GM12878 (cell line): ENCODE measurements around the gene RAP1GDS1. TPM values are rescaled to one million over a fixed set of nuclear protein-coding genes. Genes with fewer than 3 reads are reported as not detected.

ENCODE experiments used
- ATAC-seq: fragments of 200-7000 bp; cut with Tn5 transposase; 3 replicates; pipeline ENCODE4 v1.9.1; 2020; ENCODE audit warnings: mild to moderate bottlenecking, moderate library complexity
- BruUV-seq: library from RNA; stranded (reverse); fragments of 400-500 nt; replicated peaks from 2 replicates; lab custom pipeline; 2021; lab: Mats Ljungman, UMichigan
- CTCF ChIA-PET: fragments of 300-600 bp; sonication (Branson Sonifier 250); formaldehyde crosslinking; extraction: SDS; loops from one replicate; lab custom pipeline; 2021; ENCODE audit warnings: inconsistent platforms; lab: Yijun Ruan, JAX
- POLR2A ChIA-PET: fragments of 350-600 bp; formaldehyde crosslinking; extraction: SDS; loops from one replicate; lab custom pipeline; 2021; ENCODE audit warnings: inconsistent platforms; lab: Charles Lee
- RAD21 ChIA-PET: fragments of 300-600 bp; sonication (Branson Sonifier 250); formaldehyde crosslinking; loops from one replicate; lab custom pipeline; 2023; ENCODE audit warnings: antibody characterized with exemption; ENCODE audit not compliant: unreplicated experiment; lab: Charles Lee
- SMC1A ChIA-PET: fragments of 300-600 bp; sonication (Branson Sonifier 250); formaldehyde crosslinking; loops from one replicate; lab custom pipeline; 2023; ENCODE audit not compliant: unreplicated experiment, uncharacterized antibody; lab: Charles Lee
- DNase-seq: peaks from one replicate; pipeline ENCODE4 v3.0.0-alpha.2; 2011; ENCODE audit warnings: low read depth, low spot score
- FAIRE-seq: peaks from 3 replicates; lab custom pipeline; 2011; peaks lifted over from hg19 to GRCh38; lab: Jason Lieb, UNC
- H2AFZ ChIP-seq: 2 replicates; pipeline ENCODE4 v1.6.0; 2011; ENCODE audit warnings: low read depth, low read length, control low read depth; ENCODE audit not compliant: control insufficient read depth
- H3K27ac ChIP-seq: 2 replicates; pipeline ENCODE4 v1.5.1; 2011; ENCODE audit warnings: control low read depth; ENCODE audit not compliant: control insufficient read depth, insufficient read depth
- H3K27me3 ChIP-seq, 2 experiments: replicated peaks in 1 of 2; 2 replicates each; pipeline versions ENCODE4 v1.6.0 to v1.6.1; 2011; ENCODE audit warnings: low read length in 1 of 2; ENCODE audit not compliant: control insufficient read depth in 2 of 2, insufficient read depth in 2 of 2
- H3K36me3 ChIP-seq, 2 experiments: 2 replicates each; pipeline ENCODE4 v1.5.1; 2011; ENCODE audit warnings: low read length in 1 of 2; ENCODE audit not compliant: control insufficient read depth in 2 of 2, insufficient read depth in 2 of 2
- H3K4me1 ChIP-seq: 2 replicates; pipeline ENCODE4 v1.6.1; 2011; ENCODE audit warnings: mild to moderate bottlenecking, low read length, moderate library complexity, mixed read lengths; ENCODE audit not compliant: control insufficient read depth, insufficient read depth
- H3K4me2 ChIP-seq: 2 replicates; pipeline ENCODE4 v1.6.0; 2011; ENCODE audit warnings: control low read depth; ENCODE audit not compliant: control insufficient read depth, insufficient read depth
- H3K4me3 ChIP-seq: fragments of 200-600 bp; sonication (generic); 2 replicates; pipeline ENCODE4 v1.5.1; 2016
- H3K79me2 ChIP-seq: 2 replicates; pipeline ENCODE4 v1.6.0; 2011; ENCODE audit warnings: low read length; ENCODE audit not compliant: control insufficient read depth, insufficient read depth
- H3K9ac ChIP-seq: 2 replicates; pipeline ENCODE4 v1.8.0; 2011; ENCODE audit warnings: low read length, control low read depth, mixed read lengths; ENCODE audit not compliant: control insufficient read depth, insufficient read depth
- H3K9me3 ChIP-seq: replicated peaks from 3 replicates; pipeline ENCODE4 v1.5.1; 2011; ENCODE audit warnings: mild to moderate bottlenecking, low read length; ENCODE audit not compliant: control insufficient read depth, insufficient read depth
- H4K20me1 ChIP-seq: 2 replicates; pipeline ENCODE4 v1.6.0; 2011; ENCODE audit not compliant: control insufficient read depth, insufficient read depth
- CBX5 ChIP-seq: sonication (generic); IDR thresholded peaks from 2 replicates; pipeline ENCODE4 v1.6.1; 2016; ENCODE audit warnings: low read depth, moderate library complexity, mild to moderate bottlenecking, inconsistent platforms
- GATAD2B ChIP-seq: fragments of 450-650 bp; conservative IDR thresholded peaks from 2 replicates; pipeline ENCODE4 v1.6.1; 2017; ENCODE audit warnings: low read depth, mild to moderate bottlenecking, moderate library complexity
- MXI1 ChIP-seq: fragments of 150-350 bp; IDR thresholded peaks from 2 replicates; pipeline ENCODE4 v1.6.1; 2011; ENCODE audit warnings: low read depth, mild to moderate bottlenecking, inconsistent platforms, low read length, improper control_type of control experiment
- RAD21 ChIP-seq: IDR thresholded peaks from 2 replicates; pipeline ENCODE4 v1.6.1; 2011; ENCODE audit warnings: mild to moderate bottlenecking, low read depth, low read length, moderate library complexity; ENCODE audit not compliant: insufficient read depth
- SREBF2 ChIP-seq: IDR thresholded peaks from 2 replicates; pipeline ENCODE4 v1.6.1; 2012; ENCODE audit warnings: mild to moderate bottlenecking, low read length
- WGBS: methylation state at CpG from one replicate; pipeline ENCODE4 v1.1.6; 2016; ENCODE audit warnings: low lambda C conversion rate; ENCODE audit not compliant: insufficient replicate concordance, insufficient coverage; ENCODE audit errors: missing lambda C conversion rate; 5-methylcytosine and 5-hydroxymethylcytosine counted together
- in situ Hi-C: fragments of 300-500 bp; cut with MboI; formaldehyde crosslinking; loops from 9 replicates; pipeline ENCODE4 v1.14.3; 2018; ENCODE audit warnings: mixed read lengths
- intact Hi-C: fragments of 100-400 bp; cut with micrococcal nuclease; formaldehyde crosslinking; loops from one replicate; pipeline ENCODE4 v1.14.2; 2022; ENCODE audit not compliant: unreplicated experiment
- polyA plus RNA-seq, 11 experiments: library from polyadenylated mRNA; depleted of rRNA in 4 of 11; unstranded in 6 of 11; stranded (reverse) in 5 of 11; fragments of >200 nt; fragmentation: Nextera tagmentation in 4 of 11; fragmentation: Illumina TruSeq in 1 of 11; extraction: Ambion mirVana in 4 of 11; extraction: Trizol in 1 of 11; gene quantifications; 1 replicate in 1 of 11; 2 replicates in 10 of 11; pipeline versions ENCODE4 v1.2.1 to v1.2.3, GENCODE V29; 2011 to 2016; ENCODE audit warnings: inconsistent platforms in 2 of 11, missing spikeins in 2 of 11, low read depth in 1 of 11
- total RNA-seq, 4 experiments: library from RNA; depleted of rRNA in 3 of 4; stranded (reverse); fragments of >200 nt in 3 of 4; fragmentation: Illumina TruSeq in 1 of 4; extraction: Trizol in 1 of 4; gene quantifications; 2 replicates each; pipeline versions ENCODE4 v1.2.1 to v1.2.3, GENCODE V29; 2013 to 2021
- TF ChIP-seq, protein P1 (sequence below): IDR thresholded peaks from 2 replicates; pipeline ENCODE4 v1.6.1; 2011; ENCODE audit warnings: mild to moderate bottlenecking, low read depth, low read length, moderate library complexity; ENCODE audit not compliant: insufficient replicate concordance
- TF ChIP-seq, protein P2 (sequence below): IDR thresholded peaks from 2 replicates; pipeline ENCODE4 v1.6.1; 2011; ENCODE audit warnings: borderline replicate concordance, low read depth, mild to moderate bottlenecking, moderate library complexity, mixed read lengths, low read length; ENCODE audit not compliant: insufficient read depth; ENCODE audit errors: extremely low read length
- TF ChIP-seq, protein P3 (sequence below): fragments of 450-650 bp; IDR thresholded peaks from 2 replicates; pipeline ENCODE4 v1.6.1; 2017; ENCODE audit warnings: borderline replicate concordance
- TF ChIP-seq, protein P4 (sequence below): fragments of 450-650 bp; IDR thresholded peaks from 2 replicates; pipeline ENCODE4 v1.6.1; 2014; ENCODE audit warnings: mild to moderate bottlenecking
- TF ChIP-seq, protein P5 (sequence below): IDR thresholded peaks from 2 replicates; pipeline ENCODE4 v1.6.1; 2012; ENCODE audit warnings: low read depth, low read length, improper control_type of control experiment
- TF ChIP-seq, protein P6 (sequence below): fragments of 450-650 bp; IDR thresholded peaks from 2 replicates; pipeline ENCODE4 v1.6.1; 2017; ENCODE audit warnings: low read depth, mild to moderate bottlenecking, moderate library complexity

RAP1GDS1 gene
- total and polyA plus RNA-seq, 10 of the 15 experiments (the other 5 are each of a cell fraction or from before 2014, with no cell fraction given) = 12.0 to 30.5 (median 20.7) TPM

DNA sequence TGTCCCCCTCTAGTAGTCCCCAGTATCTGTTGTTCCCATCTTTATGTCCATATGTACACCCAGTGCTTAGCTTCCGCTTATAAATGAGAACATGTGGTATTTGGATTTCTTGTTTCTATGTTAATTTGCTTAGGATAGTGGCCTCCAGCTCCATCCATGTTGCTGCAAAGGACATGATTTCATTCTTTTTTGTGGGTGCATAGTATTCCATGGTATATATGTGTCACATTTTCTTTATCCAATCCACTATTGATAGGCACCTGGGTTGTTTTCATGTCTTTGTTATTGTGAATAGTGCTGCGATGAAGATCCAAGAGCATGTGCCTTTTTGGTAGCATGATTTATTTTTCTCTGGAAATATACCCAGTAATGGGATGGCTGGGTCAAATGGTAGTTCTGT, 6.3 kb downstream of the RAP1GDS1 start:
- FAIRE-seq (no peak), DNase-seq (no peak), ATAC-seq (no peak)
- H3K4me3 ChIP-seq = no peak overlapping the region
- H3K79me2 ChIP-seq = peaks cover 7% of the 10 kb centered on the region
- in situ Hi-C loops (loop anchor here (10.0 kb wide), 1 partner anchor 657 kb away; the partner anchor contains the start of gene EIF4E), intact Hi-C loops (loop anchor here (10.0 kb wide), 1 partner anchor 397 kb away; no protein-coding TSS in a partner anchor)
- no peak overlapping the region for H3K9ac ChIP-seq
- SMC1A ChIA-PET = interaction anchor here (1.4 kb wide), 1 partner anchor 27 kb away, joined by 3 read pairs; no protein-coding TSS in a partner anchor
- H3K27ac ChIP-seq = no peak overlapping the region
- H3K4me1 ChIP-seq = no peaks in the 10 kb centered on the region
- no peaks in the 10 kb centered on the region; the same call in 2 of the 3 replicates for H3K9me3 ChIP-seq
- WGBS = 97% methylated on average over 2 of the region's 2 CpGs
- no peaks in the 10 kb centered on the region for H3K36me3 ChIP-seq
- POLR2A ChIA-PET = no interaction called here
- BruUV-seq = no TSS peak
- H2AFZ ChIP-seq = no peak overlapping the region
- no peaks in the 10 kb centered on the region for H3K27me3 ChIP-seq
- RAD21 ChIA-PET = no interaction called here
- TF ChIP-seq MXI1 = no peak
- TF ChIP-seq, protein P1, sequence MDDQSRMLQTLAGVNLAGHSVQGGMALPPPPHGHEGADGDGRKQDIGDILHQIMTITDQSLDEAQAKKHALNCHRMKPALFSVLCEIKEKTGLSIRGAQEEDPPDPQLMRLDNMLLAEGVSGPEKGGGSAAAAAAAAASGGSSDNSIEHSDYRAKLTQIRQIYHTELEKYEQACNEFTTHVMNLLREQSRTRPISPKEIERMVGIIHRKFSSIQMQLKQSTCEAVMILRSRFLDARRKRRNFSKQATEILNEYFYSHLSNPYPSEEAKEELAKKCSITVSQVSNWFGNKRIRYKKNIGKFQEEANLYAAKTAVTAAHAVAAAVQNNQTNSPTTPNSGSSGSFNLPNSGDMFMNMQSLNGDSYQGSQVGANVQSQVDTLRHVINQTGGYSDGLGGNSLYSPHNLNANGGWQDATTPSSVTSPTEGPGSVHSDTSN = no peak
- TF ChIP-seq SREBF2 = no peak
- no peak for TF ChIP-seq RAD21
- TF ChIP-seq, protein P2, sequence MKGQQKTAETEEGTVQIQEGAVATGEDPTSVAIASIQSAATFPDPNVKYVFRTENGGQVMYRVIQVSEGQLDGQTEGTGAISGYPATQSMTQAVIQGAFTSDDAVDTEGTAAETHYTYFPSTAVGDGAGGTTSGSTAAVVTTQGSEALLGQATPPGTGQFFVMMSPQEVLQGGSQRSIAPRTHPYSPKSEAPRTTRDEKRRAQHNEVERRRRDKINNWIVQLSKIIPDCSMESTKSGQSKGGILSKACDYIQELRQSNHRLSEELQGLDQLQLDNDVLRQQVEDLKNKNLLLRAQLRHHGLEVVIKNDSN = no peak
- TF ChIP-seq, protein P3, sequence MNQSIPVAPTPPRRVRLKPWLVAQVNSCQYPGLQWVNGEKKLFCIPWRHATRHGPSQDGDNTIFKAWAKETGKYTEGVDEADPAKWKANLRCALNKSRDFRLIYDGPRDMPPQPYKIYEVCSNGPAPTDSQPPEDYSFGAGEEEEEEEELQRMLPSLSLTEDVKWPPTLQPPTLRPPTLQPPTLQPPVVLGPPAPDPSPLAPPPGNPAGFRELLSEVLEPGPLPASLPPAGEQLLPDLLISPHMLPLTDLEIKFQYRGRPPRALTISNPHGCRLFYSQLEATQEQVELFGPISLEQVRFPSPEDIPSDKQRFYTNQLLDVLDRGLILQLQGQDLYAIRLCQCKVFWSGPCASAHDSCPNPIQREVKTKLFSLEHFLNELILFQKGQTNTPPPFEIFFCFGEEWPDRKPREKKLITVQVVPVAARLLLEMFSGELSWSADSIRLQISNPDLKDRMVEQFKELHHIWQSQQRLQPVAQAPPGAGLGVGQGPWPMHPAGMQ = no peak
- no peak for TF ChIP-seq CBX5
- TF ChIP-seq, protein P4, sequence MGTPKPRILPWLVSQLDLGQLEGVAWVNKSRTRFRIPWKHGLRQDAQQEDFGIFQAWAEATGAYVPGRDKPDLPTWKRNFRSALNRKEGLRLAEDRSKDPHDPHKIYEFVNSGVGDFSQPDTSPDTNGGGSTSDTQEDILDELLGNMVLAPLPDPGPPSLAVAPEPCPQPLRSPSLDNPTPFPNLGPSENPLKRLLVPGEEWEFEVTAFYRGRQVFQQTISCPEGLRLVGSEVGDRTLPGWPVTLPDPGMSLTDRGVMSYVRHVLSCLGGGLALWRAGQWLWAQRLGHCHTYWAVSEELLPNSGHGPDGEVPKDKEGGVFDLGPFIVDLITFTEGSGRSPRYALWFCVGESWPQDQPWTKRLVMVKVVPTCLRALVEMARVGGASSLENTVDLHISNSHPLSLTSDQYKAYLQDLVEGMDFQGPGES = no peak
- no peak for TF ChIP-seq GATAD2B
- TF ChIP-seq, protein P5, sequence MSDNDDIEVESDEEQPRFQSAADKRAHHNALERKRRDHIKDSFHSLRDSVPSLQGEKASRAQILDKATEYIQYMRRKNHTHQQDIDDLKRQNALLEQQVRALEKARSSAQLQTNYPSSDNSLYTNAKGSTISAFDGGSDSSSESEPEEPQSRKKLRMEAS = no peak
- TF ChIP-seq, protein P6, sequence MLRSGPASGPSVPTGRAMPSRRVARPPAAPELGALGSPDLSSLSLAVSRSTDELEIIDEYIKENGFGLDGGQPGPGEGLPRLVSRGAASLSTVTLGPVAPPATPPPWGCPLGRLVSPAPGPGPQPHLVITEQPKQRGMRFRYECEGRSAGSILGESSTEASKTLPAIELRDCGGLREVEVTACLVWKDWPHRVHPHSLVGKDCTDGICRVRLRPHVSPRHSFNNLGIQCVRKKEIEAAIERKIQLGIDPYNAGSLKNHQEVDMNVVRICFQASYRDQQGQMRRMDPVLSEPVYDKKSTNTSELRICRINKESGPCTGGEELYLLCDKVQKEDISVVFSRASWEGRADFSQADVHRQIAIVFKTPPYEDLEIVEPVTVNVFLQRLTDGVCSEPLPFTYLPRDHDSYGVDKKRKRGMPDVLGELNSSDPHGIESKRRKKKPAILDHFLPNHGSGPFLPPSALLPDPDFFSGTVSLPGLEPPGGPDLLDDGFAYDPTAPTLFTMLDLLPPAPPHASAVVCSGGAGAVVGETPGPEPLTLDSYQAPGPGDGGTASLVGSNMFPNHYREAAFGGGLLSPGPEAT = no peak
- no peak overlapping the region for H3K4me2 ChIP-seq
- no peaks in the 10 kb centered on the region for H4K20me1 ChIP-seq
- CTCF ChIA-PET = no interaction called here
